ENCODE data around the gene ACY1.

Gene ACY1

GRCh38 chr3:51982838-51983577, at the start of gene ACY1:
ACY1 (plus strand) TSS chr3:51983535; CDS start chr3:51984065, 530 bp downstream.
- DNase-seq (ENCODE audit: low read depth): peak; percentile 89
- TF ChIP-seq CTCF (IDR thresholded peaks at IDR 0.05; ENCODE audit: insufficient read depth, low read depth, low read length, missing control alignments): no peak
- peak within 1 kb of the TSS; percentile 98 for H3K4me3 ChIP-seq (ENCODE audit: low read depth, low read length)

- no peak for DNase-seq (ENCODE audit: low read depth)
- no peak overlapping the region for H3K4me3 ChIP-seq (ENCODE audit: low read depth, low read length)
- TF ChIP-seq CTCF (IDR thresholded peaks at IDR 0.05; ENCODE audit: insufficient read depth, low read depth, low read length, missing control alignments): no peak
Observed at GRCh38 chr3:51934139-51934850, 49.0 kb upstream of the ACY1 start.

- TF ChIP-seq CTCF (IDR thresholded peaks at IDR 0.05; ENCODE audit: insufficient read depth, low read depth, low read length, missing control alignments): no peak
- DNase-seq (ENCODE audit: low read depth): no peak
- H3K4me3 ChIP-seq (ENCODE audit: low read depth, low read length): no peak overlapping the region
Observed at GRCh38 chr3:51934991-51935885, 48.1 kb upstream of the ACY1 start.

- no peak for DNase-seq (ENCODE audit: low read depth)
- H3K4me3 ChIP-seq (ENCODE audit: low read depth, low read length): no peak overlapping the region
- no peak for TF ChIP-seq CTCF (IDR thresholded peaks at IDR 0.05; ENCODE audit: insufficient read depth, low read depth, low read length, missing control alignments)
Observed at GRCh38 chr3:51935886-51936755, 47.2 kb upstream of the ACY1 start.

- TF ChIP-seq CTCF (IDR thresholded peaks at IDR 0.05; ENCODE audit: insufficient read depth, low read depth, low read length, missing control alignments): no peak
- no peak for DNase-seq (ENCODE audit: low read depth)
- H3K4me3 ChIP-seq (ENCODE audit: low read depth, low read length): no peak overlapping the region
Observed at GRCh38 chr3:51937014-51937413, 46.3 kb upstream of the ACY1 start.

All from GM12865 (cell line).